GM10266 (cell line): ENCODE measurements around the gene SMNDC1.
A peak's percentile ranks its signal among the peaks of the same experiment; 100 is the strongest.

Experiments used
- DNase-seq: peaks from one replicate; pipeline ENCODE4 v3.0.0; 2012; ENCODE audit errors: extremely low spot score
- TF ChIP-seq, protein P1 (sequence below): IDR thresholded peaks from 2 replicates; pipeline ENCODE4 v1.5.1; 2012; ENCODE audit warnings: mild to moderate bottlenecking, low read depth; ENCODE audit not compliant: control insufficient read depth, insufficient read depth; ENCODE audit errors: missing control alignments

SMNDC1 gene

GRCh38 chr10:110313674-110314073 lies 9.0 kb upstream of the SMNDC1 start:
- TF ChIP-seq, protein P1, sequence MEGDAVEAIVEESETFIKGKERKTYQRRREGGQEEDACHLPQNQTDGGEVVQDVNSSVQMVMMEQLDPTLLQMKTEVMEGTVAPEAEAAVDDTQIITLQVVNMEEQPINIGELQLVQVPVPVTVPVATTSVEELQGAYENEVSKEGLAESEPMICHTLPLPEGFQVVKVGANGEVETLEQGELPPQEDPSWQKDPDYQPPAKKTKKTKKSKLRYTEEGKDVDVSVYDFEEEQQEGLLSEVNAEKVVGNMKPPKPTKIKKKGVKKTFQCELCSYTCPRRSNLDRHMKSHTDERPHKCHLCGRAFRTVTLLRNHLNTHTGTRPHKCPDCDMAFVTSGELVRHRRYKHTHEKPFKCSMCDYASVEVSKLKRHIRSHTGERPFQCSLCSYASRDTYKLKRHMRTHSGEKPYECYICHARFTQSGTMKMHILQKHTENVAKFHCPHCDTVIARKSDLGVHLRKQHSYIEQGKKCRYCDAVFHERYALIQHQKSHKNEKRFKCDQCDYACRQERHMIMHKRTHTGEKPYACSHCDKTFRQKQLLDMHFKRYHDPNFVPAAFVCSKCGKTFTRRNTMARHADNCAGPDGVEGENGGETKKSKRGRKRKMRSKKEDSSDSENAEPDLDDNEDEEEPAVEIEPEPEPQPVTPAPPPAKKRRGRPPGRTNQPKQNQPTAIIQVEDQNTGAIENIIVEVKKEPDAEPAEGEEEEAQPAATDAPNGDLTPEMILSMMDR: no peak
- no peak for DNase-seq

DNA sequence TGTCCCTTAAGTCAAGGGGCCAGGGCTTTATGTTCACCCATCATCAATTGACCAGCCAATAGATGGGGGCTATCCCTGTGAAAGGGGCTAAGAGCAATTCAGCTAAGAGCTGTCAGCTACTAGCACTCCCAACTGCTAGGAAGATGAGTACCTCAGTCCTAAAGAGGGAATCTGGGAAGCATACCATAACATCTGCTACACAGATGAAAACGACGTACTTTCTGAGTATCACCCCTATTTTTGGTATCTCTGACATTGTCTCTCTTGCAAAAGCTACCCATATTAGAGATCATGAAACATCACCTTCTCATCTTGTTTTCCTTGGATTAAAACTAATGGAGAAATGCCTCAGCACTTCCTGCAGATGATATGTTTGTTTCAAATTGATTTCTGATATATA lies 7.5 kb upstream of the SMNDC1 start:
- TF ChIP-seq, protein P1: no peak

GRCh38 chr10:110311357-110311949 lies 6.7 kb upstream of the SMNDC1 start:
- TF ChIP-seq, protein P1: peak; percentile 66
- DNase-seq: no peak

More for the DNA sequence above, 7.5 kb upstream of the SMNDC1 start:
- no peak for DNase-seq

GRCh38 chr10:110310741-110311140 lies 6.0 kb upstream of the SMNDC1 start:
- TF ChIP-seq, protein P1: no peak
- no peak for DNase-seq

GRCh38 chr10:110307805-110308204 lies 3.1 kb upstream of the SMNDC1 start:
- TF ChIP-seq, protein P1: no peak
- no peak for DNase-seq

GRCh38 chr10:110306452-110306768 lies 1.7 kb upstream of the SMNDC1 start:
- no peak for DNase-seq
- TF ChIP-seq, protein P1: no peak

- peak; percentile 66 for DNase-seq
These were observed 1.2 kb upstream of the SMNDC1 start for GRCh38 chr10:110305767-110306451.

More at GRCh38 chr10:110305767-110306451, 1.2 kb upstream of the SMNDC1 start:
- TF ChIP-seq, protein P1: peak; percentile 66
